ENCODE measurements around the gene CCDC12. TPM values are rescaled to one million over a fixed set of nuclear protein-coding genes. Genes with fewer than 3 reads are reported as not detected.

The CCDC12 gene
- total and polyA plus RNA-seq, 2 of the 13 experiments (the other 11 are each of a cell fraction or from before 2014, with no cell fraction given), result 30.1 to 49.5 TPM

DNA sequence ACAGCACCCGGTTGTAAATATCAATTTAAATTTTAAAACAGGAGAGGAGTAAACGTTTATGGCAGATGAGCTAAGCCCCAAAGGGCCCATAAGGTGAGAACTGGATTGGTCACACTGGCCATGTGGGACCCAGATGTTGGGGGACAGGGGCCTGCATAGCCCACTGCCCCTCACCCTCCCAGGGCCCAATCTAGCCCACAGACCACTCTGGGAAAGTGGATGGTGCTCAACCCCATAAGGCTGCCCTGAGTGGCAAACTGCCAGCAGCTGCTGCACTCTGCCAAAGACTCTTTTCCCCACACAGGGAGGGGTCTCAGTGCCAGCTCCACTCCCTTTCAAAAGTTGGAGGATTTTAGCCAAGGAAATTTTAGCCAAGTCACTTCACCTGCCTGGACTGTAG, 42.5 kb downstream of the CCDC12 start:
- CTCF ChIA-PET (ENCODE audit: low intra/inter-chr PET ratio, low total read pairs), result no interaction called here
- no peak for ATAC-seq
- TF ChIP-seq, protein P1, sequence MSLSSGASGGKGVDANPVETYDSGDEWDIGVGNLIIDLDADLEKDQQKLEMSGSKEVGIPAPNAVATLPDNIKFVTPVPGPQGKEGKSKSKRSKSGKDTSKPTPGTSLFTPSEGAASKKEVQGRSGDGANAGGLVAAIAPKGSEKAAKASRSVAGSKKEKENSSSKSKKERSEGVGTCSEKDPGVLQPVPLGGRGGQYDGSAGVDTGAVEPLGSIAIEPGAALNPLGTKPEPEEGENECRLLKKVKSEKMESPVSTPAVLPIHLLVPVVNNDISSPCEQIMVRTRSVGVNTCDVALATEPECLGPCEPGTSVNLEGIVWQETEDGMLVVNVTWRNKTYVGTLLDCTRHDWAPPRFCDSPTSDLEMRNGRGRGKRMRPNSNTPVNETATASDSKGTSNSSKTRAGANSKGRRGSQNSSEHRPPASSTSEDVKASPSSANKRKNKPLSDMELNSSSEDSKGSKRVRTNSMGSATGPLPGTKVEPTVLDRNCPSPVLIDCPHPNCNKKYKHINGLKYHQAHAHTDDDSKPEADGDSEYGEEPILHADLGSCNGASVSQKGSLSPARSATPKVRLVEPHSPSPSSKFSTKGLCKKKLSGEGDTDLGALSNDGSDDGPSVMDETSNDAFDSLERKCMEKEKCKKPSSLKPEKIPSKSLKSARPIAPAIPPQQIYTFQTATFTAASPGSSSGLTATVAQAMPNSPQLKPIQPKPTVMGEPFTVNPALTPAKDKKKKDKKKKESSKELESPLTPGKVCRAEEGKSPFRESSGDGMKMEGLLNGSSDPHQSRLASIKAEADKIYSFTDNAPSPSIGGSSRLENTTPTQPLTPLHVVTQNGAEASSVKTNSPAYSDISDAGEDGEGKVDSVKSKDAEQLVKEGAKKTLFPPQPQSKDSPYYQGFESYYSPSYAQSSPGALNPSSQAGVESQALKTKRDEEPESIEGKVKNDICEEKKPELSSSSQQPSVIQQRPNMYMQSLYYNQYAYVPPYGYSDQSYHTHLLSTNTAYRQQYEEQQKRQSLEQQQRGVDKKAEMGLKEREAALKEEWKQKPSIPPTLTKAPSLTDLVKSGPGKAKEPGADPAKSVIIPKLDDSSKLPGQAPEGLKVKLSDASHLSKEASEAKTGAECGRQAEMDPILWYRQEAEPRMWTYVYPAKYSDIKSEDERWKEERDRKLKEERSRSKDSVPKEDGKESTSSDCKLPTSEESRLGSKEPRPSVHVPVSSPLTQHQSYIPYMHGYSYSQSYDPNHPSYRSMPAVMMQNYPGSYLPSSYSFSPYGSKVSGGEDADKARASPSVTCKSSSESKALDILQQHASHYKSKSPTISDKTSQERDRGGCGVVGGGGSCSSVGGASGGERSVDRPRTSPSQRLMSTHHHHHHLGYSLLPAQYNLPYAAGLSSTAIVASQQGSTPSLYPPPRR (CRISPR knock-in tag; IDR thresholded peaks at IDR 0.05; ENCODE audit: borderline replicate concordance), result no peak
- TF ChIP-seq, protein P2, sequence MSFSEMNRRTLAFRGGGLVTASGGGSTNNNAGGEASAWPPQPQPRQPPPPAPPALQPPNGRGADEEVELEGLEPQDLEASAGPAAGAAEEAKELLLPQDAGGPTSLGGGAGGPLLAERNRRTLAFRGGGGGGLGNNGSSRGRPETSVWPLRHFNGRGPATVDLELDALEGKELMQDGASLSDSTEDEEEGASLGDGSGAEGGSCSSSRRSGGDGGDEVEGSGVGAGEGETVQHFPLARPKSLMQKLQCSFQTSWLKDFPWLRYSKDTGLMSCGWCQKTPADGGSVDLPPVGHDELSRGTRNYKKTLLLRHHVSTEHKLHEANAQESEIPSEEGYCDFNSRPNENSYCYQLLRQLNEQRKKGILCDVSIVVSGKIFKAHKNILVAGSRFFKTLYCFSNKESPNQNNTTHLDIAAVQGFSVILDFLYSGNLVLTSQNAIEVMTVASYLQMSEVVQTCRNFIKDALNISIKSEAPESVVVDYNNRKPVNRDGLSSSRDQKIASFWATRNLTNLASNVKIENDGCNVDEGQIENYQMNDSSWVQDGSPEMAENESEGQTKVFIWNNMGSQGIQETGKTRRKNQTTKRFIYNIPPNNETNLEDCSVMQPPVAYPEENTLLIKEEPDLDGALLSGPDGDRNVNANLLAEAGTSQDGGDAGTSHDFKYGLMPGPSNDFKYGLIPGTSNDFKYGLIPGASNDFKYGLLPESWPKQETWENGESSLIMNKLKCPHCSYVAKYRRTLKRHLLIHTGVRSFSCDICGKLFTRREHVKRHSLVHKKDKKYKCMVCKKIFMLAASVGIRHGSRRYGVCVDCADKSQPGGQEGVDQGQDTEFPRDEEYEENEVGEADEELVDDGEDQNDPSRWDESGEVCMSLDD (CRISPR knock-in tag; IDR thresholded peaks at IDR 0.05; ENCODE audit: borderline replicate concordance), result no peak
- TF ChIP-seq ZFP41 (CRISPR knock-in tag; IDR thresholded peaks at IDR 0.05; ENCODE audit: borderline replicate concordance) (no peak), HDAC6 (IDR thresholded peaks at IDR 0.05; ENCODE audit: low read depth, low read length) (no peak), TBP (CRISPR knock-in tag; IDR thresholded peaks at IDR 0.05) (no peak), ZNF747 (CRISPR knock-in tag; IDR thresholded peaks at IDR 0.05; ENCODE audit: borderline replicate concordance) (no peak), SNAPC5 (CRISPR knock-in tag; IDR thresholded peaks at IDR 0.05; ENCODE audit: borderline replicate concordance) (no peak), ZNF577 (CRISPR knock-in tag; IDR thresholded peaks at IDR 0.05; ENCODE audit: borderline replicate concordance, low read depth) (no peak), ATM (IDR thresholded peaks at IDR 0.05; ENCODE audit: borderline replicate concordance) (no peak), ZNF543 (CRISPR knock-in tag; IDR thresholded peaks at IDR 0.05) (no peak)
- TF ChIP-seq, protein P3, sequence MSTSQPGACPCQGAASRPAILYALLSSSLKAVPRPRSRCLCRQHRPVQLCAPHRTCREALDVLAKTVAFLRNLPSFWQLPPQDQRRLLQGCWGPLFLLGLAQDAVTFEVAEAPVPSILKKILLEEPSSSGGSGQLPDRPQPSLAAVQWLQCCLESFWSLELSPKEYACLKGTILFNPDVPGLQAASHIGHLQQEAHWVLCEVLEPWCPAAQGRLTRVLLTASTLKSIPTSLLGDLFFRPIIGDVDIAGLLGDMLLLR (CRISPR knock-in tag; IDR thresholded peaks at IDR 0.05), result no peak
- TF ChIP-seq, protein P4, sequence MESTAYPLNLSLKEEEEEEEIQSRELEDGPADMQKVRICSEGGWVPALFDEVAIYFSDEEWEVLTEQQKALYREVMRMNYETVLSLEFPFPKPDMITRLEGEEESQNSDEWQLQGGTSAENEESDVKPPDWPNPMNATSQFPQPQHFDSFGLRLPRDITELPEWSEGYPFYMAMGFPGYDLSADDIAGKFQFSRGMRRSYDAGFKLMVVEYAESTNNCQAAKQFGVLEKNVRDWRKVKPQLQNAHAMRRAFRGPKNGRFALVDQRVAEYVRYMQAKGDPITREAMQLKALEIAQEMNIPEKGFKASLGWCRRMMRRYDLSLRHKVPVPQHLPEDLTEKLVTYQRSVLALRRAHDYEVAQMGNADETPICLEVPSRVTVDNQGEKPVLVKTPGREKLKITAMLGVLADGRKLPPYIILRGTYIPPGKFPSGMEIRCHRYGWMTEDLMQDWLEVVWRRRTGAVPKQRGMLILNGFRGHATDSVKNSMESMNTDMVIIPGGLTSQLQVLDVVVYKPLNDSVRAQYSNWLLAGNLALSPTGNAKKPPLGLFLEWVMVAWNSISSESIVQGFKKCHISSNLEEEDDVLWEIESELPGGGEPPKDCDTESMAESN (CRISPR knock-in tag; conservative IDR thresholded peaks at IDR 0.05), result no peak
- TF ChIP-seq, protein P5, sequence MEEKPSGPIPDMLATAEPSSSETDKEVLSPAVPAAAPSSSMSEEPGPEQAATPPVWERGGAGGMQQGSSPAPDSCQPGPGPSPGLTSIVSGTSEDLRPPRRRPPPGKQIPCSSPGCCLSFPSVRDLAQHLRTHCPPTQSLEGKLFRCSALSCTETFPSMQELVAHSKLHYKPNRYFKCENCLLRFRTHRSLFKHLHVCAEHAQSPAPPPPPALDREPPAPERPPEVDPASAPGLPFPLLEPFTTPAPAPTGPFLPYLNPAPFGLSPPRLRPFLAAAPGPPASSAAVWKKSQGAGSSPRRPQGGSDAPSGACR (CRISPR knock-in tag; IDR thresholded peaks at IDR 0.05), result no peak

More for the DNA sequence above, 42.5 kb downstream of the CCDC12 start:
- BruUV-seq (replicated peaks), result no TSS peak
- intact Hi-C loops (cut with micrococcal nuclease; ENCODE audit: unreplicated experiment), result no loop called here
- no peak overlapping the region for H3K4me3 ChIP-seq (replicated peaks in 1 of 3; ENCODE audit: insufficient read depth in 1 of 3, low read depth in 2 of 3, low read length in 3 of 3)
- peaks cover 32% of the 10 kb centered on the region for H4K20me1 ChIP-seq (ENCODE audit: insufficient read depth, low read length)
- H3K79me2 ChIP-seq (ENCODE audit: insufficient read depth, low read length), result peaks cover 67% of the 10 kb centered on the region
- no peak overlapping the region for H3K27ac ChIP-seq (ENCODE audit: extremely low read length, insufficient read depth, low read length)
- H3K27me3 ChIP-seq (ENCODE audit: control insufficient read depth in 1 of 2, insufficient read depth in 2 of 2, low read length in 2 of 2), result no peaks in the 10 kb centered on the region
- H3K4me2 ChIP-seq (ENCODE audit: low read depth, low read length), result no peak overlapping the region
- FAIRE-seq (no peak), DNase-seq (ENCODE audit: low spot score) (no peak)
- H3K36me3 ChIP-seq (replicated peaks in 1 of 2; ENCODE audit: control insufficient read depth in 1 of 2, insufficient read depth in 2 of 2, low read length in 2 of 2), result peaks cover 11 to 53% of the 10 kb centered on the region in 2 experiments
- in situ Hi-C loops (cut with HindIII; ENCODE audit: extremely low pct_ligation_motif_present, low pct_unique_long_range_greater_than_20kb), result loop anchor here (5.0 kb wide), 1 partner anchor 48 kb away; no protein-coding TSS in a partner anchor
- POLR2A ChIA-PET, result interaction anchor here (0.9 to 2.1 kb wide), 5 partner anchors 10 to 45 kb away, joined by 3 to 6 read pairs (median 5); partner anchors contain the start of gene NBEAL2
- 81% methylated on average over 2 of the region's 2 CpGs for WGBS (ENCODE audit: low lambda C conversion rate)
- H3K9me3 ChIP-seq (ENCODE audit: low read length), result no peaks in the 10 kb centered on the region
- no peak overlapping the region for H2AFZ ChIP-seq (ENCODE audit: low read length)
- no peak overlapping the region for H3K9ac ChIP-seq (ENCODE audit: insufficient read depth, low read depth, low read length)
- peaks cover 83% of the 10 kb centered on the region for H3K4me1 ChIP-seq (ENCODE audit: insufficient read depth, low read length)
